Gastrocnemius medialis (tissue), 4 donors: ENCODE measurements around the gene EPHB4.

Source experiments
- CTCF ChIP-seq, 5 experiments: fragments of 450-650 bp in 3 of 5; fragments of 200-600 bp in 2 of 5; sonication (generic) in 2 of 5; IDR thresholded peaks in 4 of 5; conservative IDR thresholded peaks in 1 of 5; 1 replicate in 4 of 5; 2 replicates in 1 of 5; pipeline ENCODE4 v1.5.1; 2016 to 2019; ENCODE audit warnings: antibody characterized with exemption in 5 of 5, mild to moderate bottlenecking in 3 of 5, moderate library complexity in 3 of 5
- POLR2A ChIP-seq, 2 donors: fragments of 450-650 bp; IDR thresholded peaks; one replicate each; pipeline ENCODE4 v1.6.1; 2017; ENCODE audit warnings: antibody characterized with exemption in 2 of 2, mild to moderate bottlenecking in 2 of 2, moderate library complexity in 2 of 2

- TF ChIP-seq CTCF (IDR thresholded peaks at IDR 0.05 in 4 of 5, conservative IDR thresholded peaks at IDR 0.05 in 1 of 5) (no peak), POLR2A (IDR thresholded peaks at IDR 0.05) (no peak)
Observed at GRCh38 chr7:100753750-100754149, 73.6 kb downstream of the EPHB4 start.
